Measurements from ENCODE around the gene DOLPP1.
A peak's percentile ranks its signal among the peaks of the same experiment; 100 is the strongest.
"Not testable (repeated sequence)": the region's sequence is repeated elsewhere in the genome, so short reads cannot be mapped to it uniquely, and the experiment has no call there.

Gene DOLPP1

DNA sequence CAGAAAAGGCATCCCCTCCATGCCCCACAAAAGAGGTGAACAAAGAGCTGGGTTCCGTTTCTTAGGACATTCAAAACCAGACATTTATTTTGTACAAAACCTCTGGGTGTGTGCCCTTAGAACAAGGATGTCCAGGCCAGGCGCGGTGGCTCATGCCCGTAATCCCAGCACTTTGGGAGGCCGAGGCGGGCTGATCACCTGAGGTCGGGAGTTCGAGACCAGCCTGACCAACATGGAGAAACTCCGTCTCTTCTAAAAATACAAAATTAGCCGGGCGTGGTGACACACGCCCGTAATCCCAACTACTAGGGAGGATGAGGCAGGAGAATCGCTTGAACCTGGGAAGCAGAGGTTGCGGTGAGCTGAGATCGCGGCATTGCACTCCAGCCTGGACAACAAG lies 31.6 kb downstream of the DOLPP1 start:
- H4K91ac ChIP-seq (ENCODE audit: low read depth, low read length); H2BK5ac ChIP-seq (ENCODE audit: low read depth, low read length, poor library complexity); H2BK12ac ChIP-seq (ENCODE audit: low read length); H3K36me3 ChIP-seq (ENCODE audit: control insufficient read depth in 1 of 2, insufficient read depth in 2 of 2, low read length in 2 of 2); H3K18ac ChIP-seq (ENCODE audit: low read length); H3K14ac ChIP-seq (ENCODE audit: low read length); H4K12ac ChIP-seq (ENCODE audit: low read depth, low read length); DNase-seq; H3K9me3 ChIP-seq (ENCODE audit: insufficient read depth, low read depth, low read length); H2AK5ac ChIP-seq (ENCODE audit: low read length); H3K27ac ChIP-seq (ENCODE audit: low read depth, low read length); H3K4me3 ChIP-seq (ENCODE audit: low read depth, low read length); H3K27me3 ChIP-seq (ENCODE audit: insufficient read depth, low read length); H3K4me1 ChIP-seq (ENCODE audit: control insufficient read depth in 1 of 2, insufficient read depth in 2 of 2, low read length in 2 of 2); H3K9ac ChIP-seq (ENCODE audit: low read length); H3K23ac ChIP-seq (ENCODE audit: low read length); H2AFZ ChIP-seq (ENCODE audit: insufficient read depth, low read length, poor library complexity); H2BK120ac ChIP-seq (ENCODE audit: insufficient read depth, low read length, poor library complexity): not testable (repeated sequence)
- WGBS (ENCODE audit: extremely low coverage, insufficient coverage, insufficient read length): no CpG with 5 or more reads among the region's 17 CpGs
- Histone ChIP-seq H4K8ac (ENCODE audit: low read depth, low read length) (peak overlapping the region; percentile 98), H3K4ac (ENCODE audit: low read depth, low read length) (peak overlapping the region; percentile 27), H3K79me1 (ENCODE audit: low read length) (peaks cover 16% of the 10 kb centered on the region), H3K79me2 (ENCODE audit: control insufficient read depth, insufficient read depth, low read length, poor library complexity) (peaks cover 14% of the 10 kb centered on the region), H3K4me2 (ENCODE audit: low read length) (peak overlapping the region; percentile 94)

- no peak overlapping the region for H3K9ac ChIP-seq (ENCODE audit: low read length)
- no peaks in the 10 kb centered on the region for H3K9me3 ChIP-seq (ENCODE audit: insufficient read depth, low read depth, low read length)
- no peak overlapping the region for H2BK5ac ChIP-seq (ENCODE audit: low read depth, low read length, poor library complexity)
- no peak overlapping the region for H3K14ac ChIP-seq (ENCODE audit: low read length)
- no peak overlapping the region for H3K4ac ChIP-seq (ENCODE audit: low read depth, low read length)
- peaks cover 14% of the 10 kb centered on the region for H3K79me2 ChIP-seq (ENCODE audit: control insufficient read depth, insufficient read depth, low read length, poor library complexity)
- H4K12ac ChIP-seq (ENCODE audit: low read depth, low read length): no peak overlapping the region
- no peak overlapping the region for H3K4me3 ChIP-seq (ENCODE audit: low read depth, low read length)
- peaks cover 7 to 9% of the 10 kb centered on the region in 2 experiments for H3K4me1 ChIP-seq (ENCODE audit: control insufficient read depth in 1 of 2, insufficient read depth in 2 of 2, low read length in 2 of 2)
- H2BK120ac ChIP-seq (ENCODE audit: insufficient read depth, low read length, poor library complexity): no peak overlapping the region
- H3K36me3 ChIP-seq (ENCODE audit: control insufficient read depth in 1 of 2, insufficient read depth in 2 of 2, low read length in 2 of 2): peaks cover 0 to 3% of the 10 kb centered on the region in 2 experiments
- WGBS (ENCODE audit: extremely low coverage, insufficient coverage, insufficient read length): no CpG with 5 or more reads among the region's 17 CpGs
- peaks cover 6% of the 10 kb centered on the region for H3K27me3 ChIP-seq (ENCODE audit: insufficient read depth, low read length)
- H2AK5ac ChIP-seq (ENCODE audit: low read length): no peak overlapping the region
- H3K18ac ChIP-seq (ENCODE audit: low read length): no peak overlapping the region
- no peak overlapping the region for H3K4me2 ChIP-seq (ENCODE audit: low read length)
- H3K23ac ChIP-seq (ENCODE audit: low read length): no peak overlapping the region
- peaks cover 16% of the 10 kb centered on the region for H3K79me1 ChIP-seq (ENCODE audit: low read length)
- no peak overlapping the region for H3K27ac ChIP-seq (ENCODE audit: low read depth, low read length)
- H4K8ac ChIP-seq (ENCODE audit: low read depth, low read length): no peak overlapping the region
- H2BK12ac ChIP-seq (ENCODE audit: low read length): no peak overlapping the region
- DNase-seq: no peak
- H4K91ac ChIP-seq (ENCODE audit: low read depth, low read length): no peak overlapping the region
- H2AFZ ChIP-seq (ENCODE audit: insufficient read depth, low read length, poor library complexity): no peak overlapping the region
Observed at GRCh38 chr9:129113645-129114304, 32.9 kb downstream of the DOLPP1 start.

- Histone ChIP-seq H2AFZ (ENCODE audit: insufficient read depth, low read length, poor library complexity) (no peak overlapping the region), H3K79me2 (ENCODE audit: control insufficient read depth, insufficient read depth, low read length, poor library complexity) (no peaks in the 10 kb centered on the region), H2BK120ac (ENCODE audit: insufficient read depth, low read length, poor library complexity) (no peak overlapping the region), H2BK12ac (ENCODE audit: low read length) (no peak overlapping the region), H3K14ac (ENCODE audit: low read length) (no peak overlapping the region), H3K4me3 (ENCODE audit: low read depth, low read length) (no peak overlapping the region), H3K27ac (ENCODE audit: low read depth, low read length) (no peak overlapping the region), H3K4me2 (ENCODE audit: low read length) (no peak overlapping the region), H3K18ac (ENCODE audit: low read length) (no peak overlapping the region), H3K9me3 (ENCODE audit: insufficient read depth, low read depth, low read length) (no peaks in the 10 kb centered on the region), H4K12ac (ENCODE audit: low read depth, low read length) (no peak overlapping the region), H3K36me3 (ENCODE audit: control insufficient read depth in 1 of 2, insufficient read depth in 2 of 2, low read length in 2 of 2) (peaks cover 19 to 28% of the 10 kb centered on the region in 2 experiments), H2AK5ac (ENCODE audit: low read length) (no peak overlapping the region), H4K91ac (ENCODE audit: low read depth, low read length) (no peak overlapping the region), H4K8ac (ENCODE audit: low read depth, low read length) (no peak overlapping the region), H3K27me3 (ENCODE audit: insufficient read depth, low read length) (no peaks in the 10 kb centered on the region), H3K23ac (ENCODE audit: low read length) (no peak overlapping the region), H3K4ac (ENCODE audit: low read depth, low read length) (no peak overlapping the region), H3K79me1 (ENCODE audit: low read length) (no peaks in the 10 kb centered on the region), H3K9ac (ENCODE audit: low read length) (no peak overlapping the region), H2BK5ac (ENCODE audit: low read depth, low read length, poor library complexity) (no peak overlapping the region), H3K4me1 (ENCODE audit: control insufficient read depth in 1 of 2, insufficient read depth in 2 of 2, low read length in 2 of 2) (peaks cover 0 to 1% of the 10 kb centered on the region in 2 experiments)
- no CpG with 5 or more reads among the region's 4 CpGs for WGBS (ENCODE audit: extremely low coverage, insufficient coverage, insufficient read length)
- peak in 1 of 2 donors; percentile 42 for DNase-seq
Observed at GRCh38 chr9:129118799-129119198, 37.9 kb downstream of the DOLPP1 start.

GRCh38 chr9:129121483-129121882 lies 40.6 kb downstream of the DOLPP1 start:
- H2BK12ac ChIP-seq (ENCODE audit: low read length): no peak overlapping the region
- no peaks in the 10 kb centered on the region for H3K27me3 ChIP-seq (ENCODE audit: insufficient read depth, low read length)
- no peak overlapping the region for H3K9ac ChIP-seq (ENCODE audit: low read length)
- no peak overlapping the region for H3K14ac ChIP-seq (ENCODE audit: low read length)
- WGBS (ENCODE audit: extremely low coverage, insufficient coverage, insufficient read length): no CpG with 5 or more reads among the region's 3 CpGs
- H3K4me2 ChIP-seq (ENCODE audit: low read length): no peak overlapping the region
- H3K36me3 ChIP-seq (ENCODE audit: control insufficient read depth in 1 of 2, insufficient read depth in 2 of 2, low read length in 2 of 2): peaks cover 24 to 42% of the 10 kb centered on the region in 2 experiments
- H2AFZ ChIP-seq (ENCODE audit: insufficient read depth, low read length, poor library complexity): no peak overlapping the region
- no peak overlapping the region for H3K23ac ChIP-seq (ENCODE audit: low read length)
- H3K18ac ChIP-seq (ENCODE audit: low read length): no peak overlapping the region
- H3K4me1 ChIP-seq (ENCODE audit: control insufficient read depth in 1 of 2, insufficient read depth in 2 of 2, low read length in 2 of 2): peaks cover 0 to 1% of the 10 kb centered on the region in 2 experiments
- H3K79me1 ChIP-seq (ENCODE audit: low read length): peaks cover under 1% of the 10 kb centered on the region
- H3K4ac ChIP-seq (ENCODE audit: low read depth, low read length): no peak overlapping the region
- H4K12ac ChIP-seq (ENCODE audit: low read depth, low read length): no peak overlapping the region
- H3K79me2 ChIP-seq (ENCODE audit: control insufficient read depth, insufficient read depth, low read length, poor library complexity): no peaks in the 10 kb centered on the region
- no peak overlapping the region for H4K8ac ChIP-seq (ENCODE audit: low read depth, low read length)
- no peak overlapping the region for H4K91ac ChIP-seq (ENCODE audit: low read depth, low read length)
- no peak overlapping the region for H2AK5ac ChIP-seq (ENCODE audit: low read length)
- no peak for DNase-seq
- H3K4me3 ChIP-seq (ENCODE audit: low read depth, low read length): no peak overlapping the region
- no peak overlapping the region for H3K27ac ChIP-seq (ENCODE audit: low read depth, low read length)
- H2BK120ac ChIP-seq (ENCODE audit: insufficient read depth, low read length, poor library complexity): no peak overlapping the region
- H2BK5ac ChIP-seq (ENCODE audit: low read depth, low read length, poor library complexity): no peak overlapping the region
- no peaks in the 10 kb centered on the region for H3K9me3 ChIP-seq (ENCODE audit: insufficient read depth, low read depth, low read length)
